Breast epithelium (tissue), 4 donors: ENCODE data around the gene ZNF12. TPM values are rescaled to one million over a fixed set of nuclear protein-coding genes. Genes with fewer than 3 reads are reported as not detected.

ENCODE experiments used
- DNase-seq, 2 donors: peaks; one replicate each; pipeline ENCODE4 v3.0.0-alpha.2; 2019; ENCODE audit warnings: low spot score in 2 of 2
- H3K27ac ChIP-seq, 2 donors: fragments of 200-600 bp; sonication (generic) in 1 of 2; one replicate each; pipeline ENCODE4 v1.5.1; 2016 to 2019; ENCODE audit warnings: mild to moderate bottlenecking in 1 of 2
- H3K27me3 ChIP-seq, 2 donors: fragments of 200-600 bp; sonication (generic) in 1 of 2; one replicate each; pipeline versions ENCODE4 v1.5.1 to v1.6.0; 2017 to 2019; ENCODE audit warnings: control low read depth in 1 of 2, mild to moderate bottlenecking in 1 of 2
- H3K36me3 ChIP-seq: fragments of 200-600 bp; one replicate; pipeline ENCODE4 v1.5.1; 2019
- H3K4me1 ChIP-seq, 2 donors: fragments of 200-600 bp; sonication (generic); one replicate each; pipeline ENCODE4 v1.5.1; 2016 to 2019; ENCODE audit warnings: control low read depth in 1 of 2
- H3K4me3 ChIP-seq, 3 donors: fragments of 200-600 bp; sonication (generic); 1 replicate in 2 of 3; 2 replicates in 1 of 3; pipeline ENCODE4 v1.5.1; 2016 to 2019; ENCODE audit warnings: mild to moderate bottlenecking in 3 of 3, moderate library complexity in 2 of 3
- H3K9me3 ChIP-seq, 2 donors: fragments of 200-600 bp; sonication (generic) in 1 of 2; one replicate each; pipeline ENCODE4 v1.5.1; 2016 to 2019; ENCODE audit warnings: control low read depth in 1 of 2
- POLR2A ChIP-seq: fragments of 450-650 bp; IDR thresholded peaks from one replicate; pipeline ENCODE4 v1.6.1; 2016; ENCODE audit warnings: antibody characterized with exemption, mild to moderate bottlenecking, moderate library complexity
- POLR2AphosphoS5 ChIP-seq, 3 donors: sonication (generic); formaldehyde crosslinking; IDR thresholded peaks; one replicate each; pipeline ENCODE4 v1.6.1; 2017; ENCODE audit warnings: antibody characterized with exemption in 3 of 3
- intact Hi-C: fragments of 100-400 bp; cut with DNase I; formaldehyde crosslinking; loops from one replicate; pipeline ENCODE4 v1.15.1; 2023; ENCODE audit warnings: low total_unique reads
- total RNA-seq, 3 donors: library from RNA; depleted of rRNA; stranded (reverse); fragments of >200 nt; gene quantifications; one replicate each; pipeline ENCODE4 v1.1.0, GENCODE V29; 2016
- TF ChIP-seq, protein P1 (sequence below), 3 donors: fragments of 450-650 bp; IDR thresholded peaks; one replicate each; pipeline ENCODE4 v1.5.1; 2016 to 2017; ENCODE audit warnings: antibody characterized with exemption in 3 of 3, mild to moderate bottlenecking in 3 of 3, moderate library complexity in 3 of 3

ZNF12 gene
- total RNA-seq, 3 donors from 2014 or later, result 20.6 to 43.0 (median 25.2) TPM

- no peak overlapping the region for H3K4me3 ChIP-seq
- no peaks in the 10 kb centered on the region for H3K4me1 ChIP-seq
- intact Hi-C loops, result no loop called here
- TF ChIP-seq POLR2A, result no peak
- TF ChIP-seq, protein P1, sequence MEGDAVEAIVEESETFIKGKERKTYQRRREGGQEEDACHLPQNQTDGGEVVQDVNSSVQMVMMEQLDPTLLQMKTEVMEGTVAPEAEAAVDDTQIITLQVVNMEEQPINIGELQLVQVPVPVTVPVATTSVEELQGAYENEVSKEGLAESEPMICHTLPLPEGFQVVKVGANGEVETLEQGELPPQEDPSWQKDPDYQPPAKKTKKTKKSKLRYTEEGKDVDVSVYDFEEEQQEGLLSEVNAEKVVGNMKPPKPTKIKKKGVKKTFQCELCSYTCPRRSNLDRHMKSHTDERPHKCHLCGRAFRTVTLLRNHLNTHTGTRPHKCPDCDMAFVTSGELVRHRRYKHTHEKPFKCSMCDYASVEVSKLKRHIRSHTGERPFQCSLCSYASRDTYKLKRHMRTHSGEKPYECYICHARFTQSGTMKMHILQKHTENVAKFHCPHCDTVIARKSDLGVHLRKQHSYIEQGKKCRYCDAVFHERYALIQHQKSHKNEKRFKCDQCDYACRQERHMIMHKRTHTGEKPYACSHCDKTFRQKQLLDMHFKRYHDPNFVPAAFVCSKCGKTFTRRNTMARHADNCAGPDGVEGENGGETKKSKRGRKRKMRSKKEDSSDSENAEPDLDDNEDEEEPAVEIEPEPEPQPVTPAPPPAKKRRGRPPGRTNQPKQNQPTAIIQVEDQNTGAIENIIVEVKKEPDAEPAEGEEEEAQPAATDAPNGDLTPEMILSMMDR (IDR thresholded peaks at IDR 0.05), result no peak
- TF ChIP-seq POLR2AphosphoS5 (IDR thresholded peaks at IDR 0.05), result no peak
- no peak overlapping the region for H3K27ac ChIP-seq
- no peak for DNase-seq
- no peaks in the 10 kb centered on the region for H3K27me3 ChIP-seq
- peaks cover 6 to 15% of the 10 kb centered on the region in 2 donors for H3K9me3 ChIP-seq
- H3K36me3 ChIP-seq, result peaks cover 10% of the 10 kb centered on the region
These were observed 58.0 kb downstream of the ZNF12 start for GRCh38 chr7:6648815-6649104.

- intact Hi-C loops, result no loop called here
- TF ChIP-seq POLR2A (no peak), POLR2AphosphoS5 (IDR thresholded peaks at IDR 0.05) (no peak)
- TF ChIP-seq, protein P1 (IDR thresholded peaks at IDR 0.05), result no peak
- Histone ChIP-seq H3K4me1 (no peaks in the 10 kb centered on the region), H3K27ac (no peak overlapping the region), H3K27me3 (no peaks in the 10 kb centered on the region), H3K36me3 (peaks cover 9% of the 10 kb centered on the region), H3K4me3 (no peak overlapping the region), H3K9me3 (peaks cover 6 to 15% of the 10 kb centered on the region in 2 donors)
- DNase-seq, result no peak
These were observed 58.5 kb downstream of the ZNF12 start for GRCh38 chr7:6648066-6648814.

DNA sequence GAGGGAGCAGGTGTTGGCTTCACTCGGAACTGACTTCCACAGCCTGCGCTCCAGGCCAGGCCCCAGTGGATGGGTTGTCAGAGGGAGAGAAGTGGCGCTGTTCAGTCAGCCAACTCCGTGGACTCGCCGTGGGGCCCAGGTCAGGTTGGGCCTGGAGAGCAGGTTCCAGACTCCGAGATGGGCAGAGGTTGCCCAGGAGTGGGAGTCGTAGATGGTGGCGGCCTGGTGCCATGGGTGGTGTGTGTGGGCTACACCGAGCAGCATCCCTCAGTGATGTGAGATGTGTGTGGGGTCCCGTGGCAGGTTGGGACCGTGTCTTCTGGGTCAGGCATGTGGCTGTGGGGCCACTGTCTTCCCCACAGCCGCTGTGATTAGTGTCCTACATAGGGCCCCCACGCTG is 59.2 kb downstream of the ZNF12 start:
- DNase-seq, result no peak
- Histone ChIP-seq H3K36me3 (peaks cover 3% of the 10 kb centered on the region), H3K9me3 (peaks cover 4 to 12% of the 10 kb centered on the region in 2 donors), H3K27me3 (no peaks in the 10 kb centered on the region), H3K4me1 (no peaks in the 10 kb centered on the region), H3K27ac (no peak overlapping the region), H3K4me3 (no peak overlapping the region)
- intact Hi-C loops, result no loop called here
- TF ChIP-seq POLR2A (no peak), POLR2AphosphoS5 (IDR thresholded peaks at IDR 0.05) (no peak)
- TF ChIP-seq, protein P1 (IDR thresholded peaks at IDR 0.05), result no peak

GRCh38 chr7:6647080-6647479 is 59.7 kb downstream of the ZNF12 start:
- Histone ChIP-seq H3K36me3 (no peaks in the 10 kb centered on the region), H3K27ac (no peak overlapping the region), H3K4me1 (no peaks in the 10 kb centered on the region), H3K4me3 (no peak overlapping the region), H3K27me3 (no peaks in the 10 kb centered on the region), H3K9me3 (peaks cover 0 to 8% of the 10 kb centered on the region in 2 donors)
- intact Hi-C loops, result no loop called here
- TF ChIP-seq, protein P1 (IDR thresholded peaks at IDR 0.05), result no peak
- no peak for TF ChIP-seq POLR2AphosphoS5 (IDR thresholded peaks at IDR 0.05)
- TF ChIP-seq POLR2A, result no peak
- no peak for DNase-seq

- DNase-seq, result no peak
- Histone ChIP-seq H3K27ac (no peak overlapping the region), H3K4me3 (no peak overlapping the region), H3K27me3 (no peaks in the 10 kb centered on the region), H3K9me3 (peaks cover 0 to 2% of the 10 kb centered on the region in 2 donors), H3K36me3 (no peaks in the 10 kb centered on the region), H3K4me1 (no peaks in the 10 kb centered on the region)
- TF ChIP-seq, protein P1 (IDR thresholded peaks at IDR 0.05), result no peak
- TF ChIP-seq POLR2A (no peak), POLR2AphosphoS5 (IDR thresholded peaks at IDR 0.05) (no peak)
- intact Hi-C loops, result no loop called here
These were observed 60.3 kb downstream of the ZNF12 start for GRCh38 chr7:6646465-6646864.
